Suprapubic skin (tissue), 4 donors: Measurements from ENCODE around the gene MAP3K1. TPM values are rescaled to one million over a fixed set of nuclear protein-coding genes. Genes with fewer than 3 reads are reported as not detected.
"Not testable (repeated sequence)": the region's sequence is repeated elsewhere in the genome, so short reads cannot be mapped to it uniquely, and the experiment has no call there.

Source experiments
- DNase-seq, 2 donors: peaks; one replicate each; pipeline ENCODE4 v3.0.0-alpha.2; 2019; ENCODE audit warnings: low spot score in 2 of 2
- H3K27ac ChIP-seq: fragments of 200-600 bp; sonication (generic); one replicate; pipeline ENCODE4 v1.5.1; 2019
- H3K27me3 ChIP-seq: fragments of 200-600 bp; sonication (generic); one replicate; pipeline ENCODE4 v1.5.1; 2019
- H3K36me3 ChIP-seq: fragments of 200-600 bp; sonication (generic); one replicate; pipeline ENCODE4 v1.5.1; 2019
- H3K4me1 ChIP-seq: fragments of 200-600 bp; sonication (generic); one replicate; pipeline ENCODE4 v1.5.1; 2019
- H3K4me3 ChIP-seq: fragments of 200-600 bp; sonication (generic); one replicate; pipeline ENCODE4 v1.5.1; 2019; ENCODE audit warnings: mild to moderate bottlenecking
- H3K9me3 ChIP-seq: fragments of 200-600 bp; sonication (generic); one replicate; pipeline ENCODE4 v1.5.1; 2019
- EP300 ChIP-seq: sonication (generic); formaldehyde crosslinking; IDR thresholded peaks from one replicate; pipeline ENCODE4 v1.6.1; 2017; ENCODE audit warnings: antibody characterized with exemption
- POLR2A ChIP-seq, 2 donors: fragments of 450-650 bp; IDR thresholded peaks; one replicate each; pipeline ENCODE4 v1.6.1; 2017; ENCODE audit warnings: antibody characterized with exemption in 2 of 2, mild to moderate bottlenecking in 2 of 2, moderate library complexity in 2 of 2
- POLR2AphosphoS5 ChIP-seq, 3 donors: sonication (generic); formaldehyde crosslinking; IDR thresholded peaks; one replicate each; pipeline ENCODE4 v1.6.1; 2017; ENCODE audit warnings: antibody characterized with exemption in 3 of 3
- WGBS: methylation state at CpG from one replicate; pipeline ENCODE4 v1.1.5; 2018; 5-methylcytosine and 5-hydroxymethylcytosine counted together
- total RNA-seq, 4 donors: library from RNA; depleted of rRNA; stranded (reverse); fragments of >200 nt; gene quantifications; one replicate each; pipeline ENCODE4 v1.1.0, GENCODE V29; 2016
- TF ChIP-seq, protein P1 (sequence below), 2 donors: fragments of 200-600 bp in 1 of 2; fragments of 450-650 bp in 1 of 2; sonication (generic) in 1 of 2; IDR thresholded peaks; one replicate each; pipeline ENCODE4 v1.5.1; 2016 to 2019; ENCODE audit warnings: antibody characterized with exemption in 2 of 2, mild to moderate bottlenecking in 1 of 2, moderate library complexity in 1 of 2

MAP3K1 gene
- total RNA-seq = 10 to 100 TPM; 48.4 to 89.2 (median 61.1) TPM

DNA sequence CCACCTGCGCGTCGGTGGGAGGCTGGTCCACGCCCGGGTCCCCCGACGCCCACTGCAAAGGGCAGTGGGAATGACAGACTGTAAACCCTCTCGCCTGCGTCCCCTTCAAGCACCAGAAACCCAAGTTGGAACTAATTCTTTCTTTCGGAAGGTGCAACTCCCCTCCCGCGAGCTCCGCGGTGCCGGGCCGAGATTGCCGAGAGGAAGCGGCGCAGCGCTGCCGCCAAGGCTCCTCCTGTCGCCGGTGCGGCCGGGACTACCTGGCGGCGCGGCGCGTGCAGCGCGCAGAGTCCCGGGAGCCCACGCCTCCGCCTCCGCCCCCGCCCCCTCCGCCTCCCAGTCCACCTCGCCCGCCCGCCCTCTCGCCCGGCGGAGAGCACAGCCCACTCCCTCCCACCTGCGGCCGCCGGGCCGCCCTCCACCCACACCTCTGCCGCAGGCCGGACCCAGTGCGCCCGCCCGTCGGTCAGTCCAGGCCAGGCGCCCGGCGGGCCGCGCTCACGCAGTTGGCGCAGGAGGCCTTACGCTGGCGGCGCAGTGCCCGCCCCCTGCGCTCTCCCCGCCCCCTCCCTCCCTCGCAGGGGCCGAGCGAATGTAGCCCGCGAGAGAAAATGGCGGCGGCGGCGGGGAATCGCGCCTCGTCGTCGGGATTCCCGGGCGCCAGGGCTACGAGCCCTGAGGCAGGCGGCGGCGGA lies at the start of gene MAP3K1:
TSS of gene MAP3K1 (plus strand) at position 587 of the 695 bp plus-strand sequence. CDS start at position 612, 25 bp downstream.
- H3K27ac ChIP-seq = peak within 1 kb of the TSS; percentile 99
- no peaks in the 10 kb centered on the region for H3K36me3 ChIP-seq
- H3K9me3 ChIP-seq = no peaks in the 10 kb centered on the region
- H3K4me3 ChIP-seq = peak within 1 kb of the TSS; percentile 79
- peaks cover 34% of the 10 kb centered on the region for H3K4me1 ChIP-seq
- peak; percentile 83 to 87 for DNase-seq
- no peak for TF ChIP-seq EP300
- peak in 2 of 3 donors; percentile 15 to 46 for TF ChIP-seq POLR2AphosphoS5 (IDR thresholded peaks at IDR 0.05)
- no peaks in the 10 kb centered on the region for H3K27me3 ChIP-seq
- WGBS = under 1% methylated on average over 38 of the region's 87 CpGs

DNA sequence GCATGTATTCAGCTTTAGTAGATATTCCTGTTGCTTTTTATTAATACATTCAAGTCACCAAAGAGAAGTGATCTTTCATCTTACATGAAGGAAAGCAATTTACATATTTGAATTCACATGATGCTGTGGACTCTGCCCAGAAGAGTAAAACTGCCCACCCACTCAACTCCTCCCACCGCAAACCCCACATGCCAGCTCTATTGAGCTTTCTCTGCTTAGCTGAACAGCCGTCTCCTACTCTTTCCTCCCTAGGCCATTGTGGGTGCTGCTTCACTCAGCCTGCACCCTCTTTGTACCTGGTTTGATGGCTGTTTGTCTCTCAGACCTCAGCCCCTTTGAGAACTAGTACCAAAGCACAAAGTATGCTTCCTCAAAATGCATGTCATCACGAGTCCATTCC lies 48.4 kb upstream of the MAP3K1 start:
- TF ChIP-seq POLR2A (IDR thresholded peaks at IDR 0.05) (no peak), EP300 (no peak), POLR2AphosphoS5 (IDR thresholded peaks at IDR 0.05) (no peak)
- TF ChIP-seq, protein P1, sequence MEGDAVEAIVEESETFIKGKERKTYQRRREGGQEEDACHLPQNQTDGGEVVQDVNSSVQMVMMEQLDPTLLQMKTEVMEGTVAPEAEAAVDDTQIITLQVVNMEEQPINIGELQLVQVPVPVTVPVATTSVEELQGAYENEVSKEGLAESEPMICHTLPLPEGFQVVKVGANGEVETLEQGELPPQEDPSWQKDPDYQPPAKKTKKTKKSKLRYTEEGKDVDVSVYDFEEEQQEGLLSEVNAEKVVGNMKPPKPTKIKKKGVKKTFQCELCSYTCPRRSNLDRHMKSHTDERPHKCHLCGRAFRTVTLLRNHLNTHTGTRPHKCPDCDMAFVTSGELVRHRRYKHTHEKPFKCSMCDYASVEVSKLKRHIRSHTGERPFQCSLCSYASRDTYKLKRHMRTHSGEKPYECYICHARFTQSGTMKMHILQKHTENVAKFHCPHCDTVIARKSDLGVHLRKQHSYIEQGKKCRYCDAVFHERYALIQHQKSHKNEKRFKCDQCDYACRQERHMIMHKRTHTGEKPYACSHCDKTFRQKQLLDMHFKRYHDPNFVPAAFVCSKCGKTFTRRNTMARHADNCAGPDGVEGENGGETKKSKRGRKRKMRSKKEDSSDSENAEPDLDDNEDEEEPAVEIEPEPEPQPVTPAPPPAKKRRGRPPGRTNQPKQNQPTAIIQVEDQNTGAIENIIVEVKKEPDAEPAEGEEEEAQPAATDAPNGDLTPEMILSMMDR (IDR thresholded peaks at IDR 0.05) = no peak
- WGBS = 76% methylated on average over 3 of the region's 3 CpGs
- no peaks in the 10 kb centered on the region for H3K9me3 ChIP-seq

DNA sequence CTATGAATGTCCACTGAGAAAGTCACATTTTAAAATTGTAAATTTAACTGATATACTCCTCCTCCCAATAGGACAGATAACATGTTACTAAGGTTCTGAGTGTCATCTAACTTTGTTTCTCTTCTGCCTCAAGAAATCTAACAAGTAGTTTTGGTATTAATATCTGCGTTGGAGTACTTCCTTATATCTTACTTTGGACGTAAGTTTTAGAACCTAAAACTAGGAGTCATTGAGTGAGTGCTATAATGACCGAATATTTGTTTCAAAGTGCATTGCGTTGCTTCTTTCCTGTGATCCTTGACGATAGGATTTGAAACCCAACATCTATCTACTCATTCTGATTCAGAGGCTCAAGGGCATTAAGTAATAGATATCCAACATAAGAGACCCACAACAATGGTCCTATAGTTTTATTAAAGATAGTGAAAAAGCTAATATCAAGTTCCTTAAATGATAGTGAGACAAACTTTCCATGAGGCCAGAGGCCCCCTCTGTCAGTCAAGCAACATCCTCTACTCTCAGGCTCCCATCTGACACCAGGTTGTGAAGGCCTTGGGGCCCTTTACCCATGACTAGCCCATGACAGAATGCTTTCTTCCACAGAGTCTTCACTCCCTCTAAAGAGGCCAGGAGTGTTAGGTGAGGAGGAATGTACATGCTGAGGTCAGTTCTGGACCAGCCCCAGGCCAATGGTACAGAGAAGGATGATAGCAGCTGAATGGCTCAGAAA lies 45.3 kb upstream of the MAP3K1 start:
- Histone ChIP-seq H3K27ac (no peak overlapping the region), H3K36me3 (no peaks in the 10 kb centered on the region), H3K27me3 (no peaks in the 10 kb centered on the region), H3K4me1 (no peaks in the 10 kb centered on the region), H3K9me3 (no peaks in the 10 kb centered on the region), H3K4me3 (no peak overlapping the region)
- TF ChIP-seq, protein P1 (IDR thresholded peaks at IDR 0.05) = no peak
- TF ChIP-seq EP300 = no peak
- no peak for TF ChIP-seq POLR2AphosphoS5 (IDR thresholded peaks at IDR 0.05)
- TF ChIP-seq POLR2A (IDR thresholded peaks at IDR 0.05) = no peak
- no peak for DNase-seq
- 95% methylated on average over 5 of the region's 5 CpGs for WGBS

More for the DNA sequence above, 48.4 kb upstream of the MAP3K1 start:
- Histone ChIP-seq H3K27ac (no peak overlapping the region), H3K36me3 (no peaks in the 10 kb centered on the region), H3K4me1 (peaks cover 14% of the 10 kb centered on the region), H3K27me3 (no peaks in the 10 kb centered on the region), H3K4me3 (no peak overlapping the region)
- no peak for DNase-seq

DNA sequence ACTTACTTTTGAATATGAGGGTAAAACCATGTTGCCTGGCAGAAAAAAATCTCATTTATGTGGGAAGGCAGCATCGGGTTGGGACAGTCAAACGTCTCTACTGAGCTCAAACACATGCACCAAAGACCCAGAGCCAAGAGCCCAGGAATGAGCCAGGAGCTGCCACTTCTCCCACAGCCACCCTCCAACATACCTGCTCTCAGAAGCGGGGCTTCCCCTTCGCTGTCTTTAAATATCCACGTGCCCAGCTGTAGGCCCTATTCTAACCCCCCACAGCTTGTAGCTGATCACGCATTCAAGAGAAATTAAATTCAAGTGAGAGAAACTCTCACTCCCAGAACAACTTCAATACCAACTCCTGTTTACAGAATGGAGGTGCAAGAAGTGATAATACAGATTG lies 42.6 kb upstream of the MAP3K1 start:
- Histone ChIP-seq H3K36me3 (no peaks in the 10 kb centered on the region), H3K9me3 (no peaks in the 10 kb centered on the region), H3K4me1 (no peaks in the 10 kb centered on the region), H3K4me3 (no peak overlapping the region), H3K27ac (no peak overlapping the region), H3K27me3 (no peaks in the 10 kb centered on the region)
- DNase-seq = no peak
- TF ChIP-seq POLR2A (IDR thresholded peaks at IDR 0.05) (no peak), EP300 (no peak), POLR2AphosphoS5 (IDR thresholded peaks at IDR 0.05) (no peak)
- TF ChIP-seq, protein P1 (IDR thresholded peaks at IDR 0.05) = no peak
- 82% methylated on average over 6 of the region's 6 CpGs for WGBS

DNA sequence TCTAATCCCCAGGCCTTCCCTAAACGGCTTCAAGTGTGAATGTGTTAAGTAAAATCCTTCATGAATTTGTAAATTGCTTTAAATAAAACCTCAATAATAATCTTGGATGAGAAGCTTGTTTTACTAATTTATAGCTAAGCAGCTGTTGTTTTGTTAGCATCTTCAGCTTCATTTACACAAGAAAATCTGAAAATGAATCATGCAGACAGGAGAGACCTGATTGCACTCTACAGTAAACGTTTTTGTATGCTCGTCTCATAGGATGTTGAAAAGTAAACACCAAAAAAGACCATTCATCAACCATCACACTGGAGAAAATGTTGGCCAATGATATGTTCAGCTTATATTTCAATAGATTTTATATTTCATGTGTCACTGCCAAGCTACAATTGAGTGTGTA lies 40.4 kb upstream of the MAP3K1 start:
- WGBS = 77% methylated on average over 3 of the region's 3 CpGs
- H3K36me3 ChIP-seq = no peaks in the 10 kb centered on the region
- H3K4me1 ChIP-seq = no peaks in the 10 kb centered on the region
- no peak overlapping the region for H3K4me3 ChIP-seq
- TF ChIP-seq EP300 = no peak
- TF ChIP-seq POLR2A (IDR thresholded peaks at IDR 0.05) = no peak
- no peak for TF ChIP-seq POLR2AphosphoS5 (IDR thresholded peaks at IDR 0.05)
- TF ChIP-seq, protein P1 (IDR thresholded peaks at IDR 0.05) = no peak
- no peak for DNase-seq
- no peak overlapping the region for H3K27ac ChIP-seq
- no peaks in the 10 kb centered on the region for H3K9me3 ChIP-seq
- H3K27me3 ChIP-seq = no peaks in the 10 kb centered on the region

DNA sequence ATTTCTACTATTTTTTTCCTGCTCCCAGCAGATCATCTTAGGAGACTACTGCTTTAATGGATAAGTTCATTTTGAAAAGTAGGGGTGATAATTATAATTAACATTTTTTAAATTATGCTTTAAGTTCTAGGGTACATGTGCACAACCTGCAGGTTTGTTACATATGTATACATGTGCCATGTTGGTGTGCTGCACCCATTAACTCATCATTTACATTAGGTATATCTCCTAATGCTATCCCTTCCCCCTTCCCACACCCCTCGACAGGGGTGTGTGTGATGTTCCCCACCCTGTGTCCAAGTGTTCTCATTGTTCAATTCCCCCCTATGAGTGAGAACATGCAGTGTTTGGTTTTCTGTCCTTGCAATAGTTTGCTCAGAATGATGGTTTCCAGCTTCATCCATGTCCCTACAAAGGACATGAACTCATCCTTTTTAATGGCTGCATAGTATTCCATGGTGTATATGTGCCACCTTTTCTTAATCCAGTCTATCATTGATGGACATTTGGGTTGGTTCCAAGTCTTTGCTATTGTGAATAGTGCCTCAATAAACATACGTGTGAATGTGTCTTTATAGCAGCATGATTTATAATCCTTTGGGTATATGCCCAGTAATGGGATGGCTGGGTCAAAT lies 39.0 kb upstream of the MAP3K1 start:
- not testable (repeated sequence) for H3K36me3 ChIP-seq, H3K4me3 ChIP-seq, H3K27ac ChIP-seq, DNase-seq, H3K9me3 ChIP-seq, H3K4me1 ChIP-seq, H3K27me3 ChIP-seq
- WGBS = 74% methylated on average over 2 of the region's 2 CpGs
